ENCODE measurements around the gene NFKBIZ.

GRCh38 chr3:101827211-101828174, 21.8 kb upstream of the NFKBIZ start:
- TF ChIP-seq REST (IDR thresholded peaks at IDR 0.05; ENCODE audit: low read depth) (no peak), EP300 (IDR thresholded peaks at IDR 0.05; ENCODE audit: borderline replicate concordance) (no peak), MAX (IDR thresholded peaks at IDR 0.05) (no peak), TCF12 (IDR thresholded peaks at IDR 0.05; ENCODE audit: low read depth) (no peak), TAF1 (IDR thresholded peaks at IDR 0.05; ENCODE audit: low read depth) (no peak), FOXM1 (IDR thresholded peaks at IDR 0.05; ENCODE audit: borderline replicate concordance, low read depth) (no peak), USF1 (IDR thresholded peaks at IDR 0.05) (no peak), YY1 (IDR thresholded peaks at IDR 0.05; ENCODE audit: low read depth) (no peak), CREB1 (IDR thresholded peaks at IDR 0.05; ENCODE audit: low read depth) (no peak)
